ENCODE results near the gene THBS1.

THBS1 gene

GRCh38 chr15:39573844-39574243 lies 7.0 kb upstream of the THBS1 start:
- DNase-seq (ENCODE audit: low read depth in 4 of 4, low spot score in 1 of 4) = no peak

DNA sequence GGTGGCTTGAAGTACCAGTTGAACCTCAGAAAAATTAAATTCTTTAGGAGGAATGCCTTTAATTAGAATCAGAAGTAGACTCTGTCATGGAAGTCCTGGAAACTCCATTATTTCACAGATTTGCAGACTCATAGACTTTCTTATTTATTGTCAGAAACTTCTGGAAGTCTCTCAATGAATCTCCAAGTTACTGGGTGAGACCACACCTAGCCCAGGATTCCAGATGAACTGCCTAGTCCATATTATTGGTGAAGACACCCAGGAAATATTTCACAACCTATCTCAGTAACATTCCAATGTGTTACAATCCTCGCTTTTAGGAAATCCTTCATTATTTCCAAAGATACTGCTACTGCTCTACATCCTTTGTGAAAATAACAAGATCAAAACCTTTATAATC lies 6.5 kb upstream of the THBS1 start:
- DNase-seq (ENCODE audit: low read depth in 4 of 4, low spot score in 1 of 4) = no peak

DNA sequence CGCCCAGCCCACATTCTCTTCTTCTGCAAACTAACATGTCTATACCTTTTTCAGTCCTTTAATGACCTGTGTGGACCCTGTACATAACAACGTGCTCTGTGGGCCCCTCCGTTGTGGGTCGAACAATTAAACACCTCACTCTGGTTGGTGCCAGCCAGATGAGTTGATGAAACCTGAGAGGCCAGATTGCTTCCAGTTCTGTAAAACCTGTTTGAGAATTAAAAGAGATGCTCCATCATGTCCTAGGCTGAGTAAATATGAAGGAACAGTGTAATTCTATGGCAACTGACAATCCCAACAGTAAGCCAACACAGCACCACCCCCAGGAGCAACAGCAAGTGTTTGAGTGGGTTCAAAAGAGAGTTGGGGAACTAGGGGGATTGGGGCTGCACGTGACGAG lies 5.7 kb upstream of the THBS1 start:
- no peak for DNase-seq (ENCODE audit: low read depth in 4 of 4, low spot score in 1 of 4)

- no peak for DNase-seq (ENCODE audit: low read depth in 4 of 4, low spot score in 1 of 4)
Observed at GRCh38 chr15:39578851-39579486, 1.9 kb upstream of the THBS1 start.

GRCh38 chr15:39579487-39580116 lies 1.3 kb upstream of the THBS1 start:
- DNase-seq (ENCODE audit: low read depth in 4 of 4, low spot score in 1 of 4) = no peak

DNA sequence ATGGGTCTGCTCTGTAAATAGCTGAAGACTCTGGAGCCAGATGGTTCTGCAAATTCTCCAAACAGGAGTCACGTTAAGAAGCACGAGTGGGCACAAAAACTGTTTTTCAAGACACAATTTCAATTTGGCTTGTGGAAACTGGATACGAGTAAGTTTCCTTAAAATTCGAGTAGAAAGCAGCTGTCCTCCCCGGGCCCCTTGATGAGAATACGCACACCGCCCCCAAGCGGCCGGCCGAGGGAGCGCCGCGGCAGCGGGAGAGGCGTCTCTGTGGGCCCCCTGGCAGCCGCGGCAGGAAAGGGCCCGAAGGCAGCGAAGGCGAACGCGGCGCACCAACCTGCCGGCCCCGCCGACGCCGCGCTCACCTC lies 778 bp upstream of the THBS1 start:
- DNase-seq (ENCODE audit: low read depth in 4 of 4, low spot score in 1 of 4) = peak; percentile 59 to 83 (median 76)

- no peak for DNase-seq (ENCODE audit: low read depth in 4 of 4, low spot score in 1 of 4)
Observed at GRCh38 chr15:39581242-39581792, 438 bp downstream of the THBS1 start.

- DNase-seq (ENCODE audit: low read depth in 4 of 4, low spot score in 1 of 4) = no peak
Observed at GRCh38 chr15:39581793-39582285, 960 bp downstream of the THBS1 start.

DNA sequence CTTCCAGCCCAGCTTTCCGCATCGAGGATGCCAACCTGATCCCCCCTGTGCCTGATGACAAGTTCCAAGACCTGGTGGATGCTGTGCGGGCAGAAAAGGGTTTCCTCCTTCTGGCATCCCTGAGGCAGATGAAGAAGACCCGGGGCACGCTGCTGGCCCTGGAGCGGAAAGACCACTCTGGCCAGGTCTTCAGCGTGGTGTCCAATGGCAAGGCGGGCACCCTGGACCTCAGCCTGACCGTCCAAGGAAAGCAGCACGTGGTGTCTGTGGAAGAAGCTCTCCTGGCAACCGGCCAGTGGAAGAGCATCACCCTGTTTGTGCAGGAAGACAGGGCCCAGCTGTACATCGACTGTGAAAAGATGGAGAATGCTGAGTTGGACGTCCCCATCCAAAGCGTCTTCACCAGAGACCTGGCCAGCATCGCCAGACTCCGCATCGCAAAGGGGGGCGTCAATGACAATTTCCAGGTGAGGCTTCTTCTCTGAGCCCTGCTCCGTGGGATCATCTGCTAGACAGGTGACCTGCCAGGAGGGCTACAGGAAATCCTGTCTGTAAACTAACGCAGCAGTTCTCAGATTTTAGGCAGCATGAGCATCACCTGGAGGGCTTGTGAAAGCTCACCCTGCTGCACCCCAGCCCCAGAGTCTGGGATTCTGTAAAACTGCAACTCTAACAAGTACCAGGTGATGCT lies 1.6 kb downstream of the THBS1 start:
- DNase-seq (ENCODE audit: low read depth in 4 of 4, low spot score in 1 of 4) = no peak

DNA sequence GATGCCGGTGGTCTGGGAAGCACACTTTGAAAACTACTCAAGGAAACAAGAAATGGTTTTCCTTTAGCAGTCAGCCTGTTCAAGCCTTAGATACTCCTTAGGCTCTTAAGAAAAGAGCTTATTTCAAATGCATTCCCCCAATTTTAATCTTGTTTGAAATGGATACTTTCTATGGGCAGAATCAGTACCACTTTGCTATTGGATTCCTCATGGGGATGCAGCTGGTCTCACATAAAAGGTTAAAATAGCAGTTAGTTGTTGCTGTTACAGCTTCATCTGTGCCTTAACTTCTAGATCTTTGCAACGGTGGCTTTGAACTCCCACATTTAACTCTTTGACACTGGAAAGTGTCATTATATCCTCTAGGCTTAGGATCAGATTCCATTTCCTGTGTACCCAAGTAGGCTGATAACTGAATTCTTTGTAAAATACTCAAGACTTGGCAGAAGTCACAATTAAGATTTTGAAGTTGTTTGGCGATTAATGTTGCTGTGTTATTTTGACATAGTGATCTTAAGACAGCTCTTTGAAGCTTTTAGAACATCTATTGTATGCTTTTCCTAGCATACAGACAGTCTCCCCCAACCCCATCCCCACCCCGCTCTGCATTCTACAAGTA lies 2.2 kb downstream of the THBS1 start:
- no peak for DNase-seq (ENCODE audit: low read depth in 4 of 4, low spot score in 1 of 4)

- no peak for DNase-seq (ENCODE audit: low read depth in 4 of 4, low spot score in 1 of 4)
Observed at GRCh38 chr15:39583596-39584265, 2.9 kb downstream of the THBS1 start.

DNA sequence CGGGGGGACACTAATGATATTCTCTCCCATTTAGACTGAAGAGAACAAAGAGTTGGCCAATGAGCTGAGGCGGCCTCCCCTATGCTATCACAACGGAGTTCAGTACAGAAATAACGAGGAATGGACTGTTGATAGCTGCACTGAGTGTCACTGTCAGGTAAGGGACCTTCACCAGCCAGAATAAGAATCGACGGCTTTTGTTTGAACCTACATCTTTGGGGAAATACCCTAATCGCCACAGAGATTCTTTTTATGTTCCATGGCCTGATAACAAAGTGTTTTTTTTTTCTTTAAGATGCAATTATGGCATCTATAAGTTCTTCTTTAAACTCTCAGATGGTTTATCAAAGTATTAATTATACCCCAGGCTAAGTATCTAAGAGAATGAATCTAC lies 3.4 kb downstream of the THBS1 start:
- DNase-seq (ENCODE audit: low read depth in 4 of 4, low spot score in 1 of 4) = no peak

DNA sequence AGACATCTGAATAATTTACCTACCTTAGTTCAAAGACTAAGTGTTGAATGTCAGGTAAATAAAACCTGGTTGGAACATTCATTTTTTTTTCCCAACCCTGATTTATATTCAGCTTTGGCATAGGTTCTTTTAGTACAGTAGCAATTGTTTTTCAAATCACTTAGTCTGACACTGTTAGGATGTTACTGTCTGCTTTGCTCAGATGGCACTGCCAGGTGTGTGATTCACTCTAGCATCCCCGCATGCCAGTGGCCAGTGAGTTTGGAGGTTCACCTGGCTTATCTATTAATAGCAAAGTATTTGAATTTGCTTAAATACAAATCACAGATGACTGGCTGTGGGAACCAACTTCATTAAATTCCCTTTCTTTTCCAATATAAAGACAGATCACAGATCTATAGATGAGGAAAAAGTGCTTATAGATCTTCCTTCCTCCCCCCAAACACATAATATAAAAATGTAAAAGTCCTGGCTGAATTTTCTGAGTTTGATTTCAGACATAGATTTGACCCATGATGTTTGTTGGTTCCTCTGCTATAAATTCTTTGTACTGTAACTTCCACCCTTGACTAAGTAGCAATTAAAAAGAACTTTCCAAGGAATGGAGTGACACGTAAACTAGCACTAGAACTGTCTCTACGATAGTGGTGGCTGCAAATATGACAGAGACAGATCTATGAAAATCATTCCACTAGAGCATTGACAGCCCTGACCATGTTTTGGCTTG lies 3.9 kb downstream of the THBS1 start:
- no peak for DNase-seq (ENCODE audit: low read depth in 4 of 4, low spot score in 1 of 4)

- DNase-seq (ENCODE audit: low read depth in 4 of 4, low spot score in 1 of 4) = no peak
Observed at GRCh38 chr15:39585389-39585841, 4.5 kb downstream of the THBS1 start.

DNA sequence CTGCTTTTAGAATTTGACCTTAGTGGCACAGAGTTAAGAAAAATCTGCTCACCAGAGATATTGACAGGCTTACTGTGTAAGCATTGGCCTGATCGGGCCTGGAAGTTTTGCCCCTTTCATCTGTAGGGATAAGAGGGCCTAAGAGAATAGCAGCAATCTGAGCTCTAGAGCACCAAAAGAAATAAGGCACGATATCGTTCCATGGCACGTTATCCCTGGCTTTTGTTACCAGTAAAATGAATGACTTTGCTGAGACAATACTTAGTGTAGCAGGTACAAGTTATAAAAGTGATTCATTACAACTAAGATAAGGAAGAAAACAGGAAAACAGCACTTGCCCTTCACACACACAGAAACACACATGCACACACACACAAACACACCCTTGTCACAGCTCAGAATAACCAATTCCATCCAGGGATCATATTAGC lies 5.0 kb downstream of the THBS1 start:
- no peak for DNase-seq (ENCODE audit: low read depth in 4 of 4, low spot score in 1 of 4)

DNA sequence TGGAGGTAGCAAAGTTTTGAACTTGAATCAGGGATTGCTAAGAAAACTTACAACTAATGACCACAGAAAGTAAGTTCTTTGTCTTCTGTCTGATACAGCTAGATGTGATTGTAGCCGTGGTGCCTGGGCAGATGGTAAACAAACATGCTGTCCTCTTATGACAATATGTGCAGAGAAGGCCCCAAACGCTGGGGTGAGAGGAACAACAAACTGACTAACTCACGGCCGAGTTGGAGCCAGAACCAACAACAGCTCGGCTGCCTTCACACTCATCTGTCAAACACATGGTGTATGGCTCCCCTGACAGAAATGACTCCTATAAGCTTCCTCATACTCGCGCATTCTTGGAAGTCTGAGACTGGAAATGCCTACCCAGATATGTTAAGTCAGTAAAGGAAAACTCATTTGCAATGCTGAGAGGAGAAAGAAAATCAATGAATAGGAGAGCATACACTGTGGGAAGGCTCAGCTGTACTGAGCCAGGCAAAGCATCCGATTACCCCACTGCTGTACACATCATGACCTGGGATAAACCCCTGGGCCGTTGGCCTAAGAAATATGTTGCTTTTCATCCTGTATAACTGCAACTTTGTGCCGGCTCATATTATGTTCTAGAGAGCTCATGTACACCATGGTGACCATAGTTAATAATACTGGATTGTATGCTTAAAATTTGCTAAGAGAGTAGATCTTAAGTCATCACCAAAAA lies 5.7 kb downstream of the THBS1 start:
- DNase-seq (ENCODE audit: low read depth in 4 of 4, low spot score in 1 of 4) = no peak

GRCh38 chr15:39587096-39587721 lies 6.3 kb downstream of the THBS1 start:
- DNase-seq (ENCODE audit: low read depth in 4 of 4, low spot score in 1 of 4) = no peak

GRCh38 chr15:39587731-39588530 lies 7.1 kb downstream of the THBS1 start:
- no peak for DNase-seq (ENCODE audit: low read depth in 4 of 4, low spot score in 1 of 4)
